Sigmoid colon (tissue), 7 donors: ENCODE results near the gene SDC4. TPM values are rescaled to one million over a fixed set of nuclear protein-coding genes. Genes with fewer than 3 reads are reported as not detected.

Experiments used
- DNase-seq: peaks from one replicate; pipeline ENCODE4 v3.0.0-alpha.2; 2019
- H3K27ac ChIP-seq, 4 donors: fragments of 200-600 bp; sonication (generic); one replicate each; pipeline ENCODE4 v1.5.1; 2016 to 2019; ENCODE audit warnings: mild to moderate bottlenecking in 1 of 4
- H3K27me3 ChIP-seq, 3 donors: fragments of 200-600 bp; sonication (generic); one replicate each; pipeline ENCODE4 v1.5.1; 2019; ENCODE audit warnings: mild to moderate bottlenecking in 1 of 3
- H3K36me3 ChIP-seq, 4 donors: fragments of 200-600 bp; sonication (generic); one replicate each; pipeline ENCODE4 v1.5.1; 2016 to 2019
- H3K4me1 ChIP-seq, 4 donors: fragments of 200-600 bp; sonication (generic); one replicate each; pipeline ENCODE4 v1.5.1; 2017 to 2019
- H3K4me3 ChIP-seq, 4 donors: fragments of 200-600 bp; sonication (generic); one replicate each; pipeline ENCODE4 v1.5.1; 2017 to 2019; ENCODE audit warnings: mild to moderate bottlenecking in 2 of 4, moderate library complexity in 1 of 4
- H3K9me3 ChIP-seq, 4 donors: fragments of 200-600 bp in 3 of 4; sonication (generic) in 3 of 4; one replicate each; pipeline versions ENCODE4 v1.5.1 to v1.6.1; 2013 to 2019
- EP300 ChIP-seq, 4 donors: sonication (generic); formaldehyde crosslinking; IDR thresholded peaks; one replicate each; pipeline ENCODE4 v1.6.1; 2017; ENCODE audit warnings: antibody characterized with exemption in 4 of 4
- POLR2A ChIP-seq, 2 donors: fragments of 450-650 bp; IDR thresholded peaks; one replicate each; pipeline ENCODE4 v1.6.1; 2016; ENCODE audit warnings: antibody characterized with exemption in 2 of 2, mild to moderate bottlenecking in 2 of 2, moderate library complexity in 2 of 2
- POLR2AphosphoS5 ChIP-seq, 4 donors: sonication (generic); formaldehyde crosslinking; IDR thresholded peaks; one replicate each; pipeline ENCODE4 v1.6.1; 2017; ENCODE audit warnings: antibody characterized with exemption in 4 of 4
- whole genome bisulfite sequencing, 2 donors: extraction: QIAGEN DNeasy Blood & Tissue Kit; methylation state at CpG; one replicate each; pipeline ENCODE4 v1.1.7; 2013; 5-methylcytosine and 5-hydroxymethylcytosine counted together
- intact Hi-C: fragments of 100-400 bp; cut with DNase I; formaldehyde crosslinking; loops from one replicate; pipeline ENCODE4 v1.15.1; 2023
- polyA plus RNA-seq, 3 donors: library from polyadenylated mRNA; stranded (reverse); fragments of 200-250 nt; gene quantifications; one replicate each; pipeline ENCODE4 v1.2.3, GENCODE V29; 2013
- total RNA-seq, 4 donors: library from RNA; depleted of rRNA; stranded (reverse); fragments of >200 nt; gene quantifications; one replicate each; pipeline ENCODE4 v1.1.0, GENCODE V29; 2016
- TF ChIP-seq, protein P1 (sequence below), 4 experiments: fragments of 450-650 bp in 3 of 4; fragments of 200-600 bp in 1 of 4; IDR thresholded peaks; one replicate each; pipeline ENCODE4 v1.5.1; 2016 to 2019; ENCODE audit warnings: antibody characterized with exemption in 4 of 4, mild to moderate bottlenecking in 3 of 4, moderate library complexity in 2 of 4
- donor health status: healthy with polysubstance abuse.
- donor health status: Bipolar disorder and iron deficiency.
- donor health status: healthy.

The SDC4 gene
- total and polyA plus RNA-seq, 7 donors, result 22.2 to 149 (median 79.9) TPM

GRCh38 chr20:45337367-45338120 lies 10.7 kb downstream of the SDC4 start:
- intact Hi-C loops, result loop anchor here (5.0 kb wide), 1 partner anchor 110 kb away; no protein-coding TSS in a partner anchor
- H3K9me3 ChIP-seq, result no peaks in the 10 kb centered on the region
- peak; percentile 83 for DNase-seq
- TF ChIP-seq EP300 (IDR thresholded peaks at IDR 0.05), result peak in 1 of 4 donors; percentile 42
- TF ChIP-seq, protein P1, sequence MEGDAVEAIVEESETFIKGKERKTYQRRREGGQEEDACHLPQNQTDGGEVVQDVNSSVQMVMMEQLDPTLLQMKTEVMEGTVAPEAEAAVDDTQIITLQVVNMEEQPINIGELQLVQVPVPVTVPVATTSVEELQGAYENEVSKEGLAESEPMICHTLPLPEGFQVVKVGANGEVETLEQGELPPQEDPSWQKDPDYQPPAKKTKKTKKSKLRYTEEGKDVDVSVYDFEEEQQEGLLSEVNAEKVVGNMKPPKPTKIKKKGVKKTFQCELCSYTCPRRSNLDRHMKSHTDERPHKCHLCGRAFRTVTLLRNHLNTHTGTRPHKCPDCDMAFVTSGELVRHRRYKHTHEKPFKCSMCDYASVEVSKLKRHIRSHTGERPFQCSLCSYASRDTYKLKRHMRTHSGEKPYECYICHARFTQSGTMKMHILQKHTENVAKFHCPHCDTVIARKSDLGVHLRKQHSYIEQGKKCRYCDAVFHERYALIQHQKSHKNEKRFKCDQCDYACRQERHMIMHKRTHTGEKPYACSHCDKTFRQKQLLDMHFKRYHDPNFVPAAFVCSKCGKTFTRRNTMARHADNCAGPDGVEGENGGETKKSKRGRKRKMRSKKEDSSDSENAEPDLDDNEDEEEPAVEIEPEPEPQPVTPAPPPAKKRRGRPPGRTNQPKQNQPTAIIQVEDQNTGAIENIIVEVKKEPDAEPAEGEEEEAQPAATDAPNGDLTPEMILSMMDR (IDR thresholded peaks at IDR 0.05), result no peak
- no peak for TF ChIP-seq POLR2A (IDR thresholded peaks at IDR 0.05)
- peak in 3 of 4 donors; percentile 27 to 49 (median 41) for TF ChIP-seq POLR2AphosphoS5 (IDR thresholded peaks at IDR 0.05)
- peak overlapping the region in 1 of 4 donors; percentile 12 for H3K4me3 ChIP-seq
- peak overlapping the region; percentile 94 to 99 (median 97) for H3K27ac ChIP-seq
- peaks cover 12 to 46% (median 22%) of the 10 kb centered on the region in 4 donors for H3K36me3 ChIP-seq
- H3K4me1 ChIP-seq, result peaks cover 6 to 73% (median 67%) of the 10 kb centered on the region in 4 donors
- H3K27me3 ChIP-seq, result no peaks in the 10 kb centered on the region
- WGBS, 2 donors, result 12 to 64% methylated on average over 15 of the region's 15 CpGs

GRCh38 chr20:45336530-45337366 lies 11.5 kb downstream of the SDC4 start:
- H3K27ac ChIP-seq, result peak overlapping the region; percentile 94 to 99 (median 97)
- WGBS, 2 donors, result 22 to 71% methylated on average over 11 of the region's 11 CpGs
- no peaks in the 10 kb centered on the region for H3K27me3 ChIP-seq
- peaks cover 20 to 54% (median 29%) of the 10 kb centered on the region in 4 donors for H3K36me3 ChIP-seq
- no peaks in the 10 kb centered on the region for H3K9me3 ChIP-seq
- no peak for TF ChIP-seq POLR2A (IDR thresholded peaks at IDR 0.05)
- peak; percentile 29 to 84 (median 47) for TF ChIP-seq POLR2AphosphoS5 (IDR thresholded peaks at IDR 0.05)
- peak in 2 of 4 donors; percentile 7 to 94 for TF ChIP-seq EP300 (IDR thresholded peaks at IDR 0.05)
- TF ChIP-seq, protein P1 (IDR thresholded peaks at IDR 0.05), result no peak
- DNase-seq, result peak; percentile 85
- intact Hi-C loops, result loop anchor here (5.0 kb wide), 1 partner anchor 111 kb away; no protein-coding TSS in a partner anchor
- peaks cover 6 to 65% (median 59%) of the 10 kb centered on the region in 4 donors for H3K4me1 ChIP-seq
- H3K4me3 ChIP-seq, result peak overlapping the region in 1 of 4 donors; percentile 12

DNA sequence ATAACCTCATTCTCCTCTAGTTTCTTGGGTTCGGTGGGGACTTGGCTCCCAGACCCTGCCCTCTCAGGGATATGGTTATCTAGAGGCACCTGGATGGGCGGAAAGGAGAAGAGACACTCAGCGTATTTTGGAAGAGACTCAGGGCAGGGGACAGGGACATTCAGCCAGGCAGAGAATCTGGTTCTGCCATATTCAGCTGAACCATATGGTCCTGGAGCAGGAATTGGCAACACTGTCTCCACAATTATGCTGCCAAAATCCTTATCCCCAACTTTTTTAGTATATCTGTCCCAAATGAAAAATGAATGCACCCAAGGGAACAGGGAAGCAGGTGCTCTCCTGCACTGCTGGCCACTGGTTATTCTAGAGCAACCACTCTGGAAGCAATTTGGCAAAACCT lies 17.7 kb downstream of the SDC4 start:
- Histone ChIP-seq H3K27me3 (no peaks in the 10 kb centered on the region), H3K9me3 (no peaks in the 10 kb centered on the region), H3K4me3 (no peak overlapping the region), H3K27ac (peak overlapping the region in 1 of 4 donors; percentile 30), H3K36me3 (peaks cover 57 to 100% (median 75%) of the 10 kb centered on the region in 4 donors), H3K4me1 (peaks cover 0 to 2% (median 0%) of the 10 kb centered on the region in 4 donors)
- intact Hi-C loops, result no loop called here
- no peak for DNase-seq
- 93 to 96% methylated on average over 3 of the region's 3 CpGs for WGBS, 2 donors
- TF ChIP-seq EP300 (IDR thresholded peaks at IDR 0.05), result no peak
- TF ChIP-seq, protein P1 (IDR thresholded peaks at IDR 0.05), result no peak
- no peak for TF ChIP-seq POLR2AphosphoS5 (IDR thresholded peaks at IDR 0.05)
- TF ChIP-seq POLR2A (IDR thresholded peaks at IDR 0.05), result no peak

GRCh38 chr20:45329497-45330319 lies 18.5 kb downstream of the SDC4 start:
- H3K4me1 ChIP-seq, result no peaks in the 10 kb centered on the region
- WGBS, 2 donors, result 44 to 77% methylated on average over 7 of the region's 7 CpGs

More at GRCh38 chr20:45329497-45330319, 18.5 kb downstream of the SDC4 start:
- peaks cover 57 to 100% (median 76%) of the 10 kb centered on the region in 4 donors for H3K36me3 ChIP-seq
- no peak overlapping the region for H3K4me3 ChIP-seq
- no peaks in the 10 kb centered on the region for H3K27me3 ChIP-seq
- H3K9me3 ChIP-seq, result no peaks in the 10 kb centered on the region
- TF ChIP-seq POLR2AphosphoS5 (IDR thresholded peaks at IDR 0.05), result no peak
- TF ChIP-seq POLR2A (IDR thresholded peaks at IDR 0.05), result no peak
- TF ChIP-seq EP300 (IDR thresholded peaks at IDR 0.05), result no peak
- TF ChIP-seq, protein P1 (IDR thresholded peaks at IDR 0.05), result no peak
- peak overlapping the region in 3 of 4 donors; percentile 13 to 50 (median 26) for H3K27ac ChIP-seq
- DNase-seq, result no peak
- intact Hi-C loops, result no loop called here
